Measurements from ENCODE around the gene DENND4B.
"Not testable (repeated sequence)": the region's sequence is repeated elsewhere in the genome, so short reads cannot be mapped to it uniquely, and the experiment has no call there.

- TF ChIP-seq CTCF (conservative IDR thresholded peaks at IDR 0.05); EZH2 (IDR thresholded peaks at IDR 0.05; ENCODE audit: low read depth): not testable (repeated sequence)
Measured at GRCh38 chr1:153895866-153896265, 50.7 kb downstream of the DENND4B start.
